Measurements from ENCODE around the gene WDPCP.

Gene WDPCP

GRCh38 chr2:63488118-63488713 is 100.1 kb downstream of the WDPCP start:
- Histone ChIP-seq H3K27me3 (ENCODE audit: control insufficient read depth in 1 of 2, insufficient read depth in 1 of 2, low read length in 2 of 2) (no peaks in the 10 kb centered on the region), H3K9ac (ENCODE audit: low read length) (no peak overlapping the region), H3K18ac (ENCODE audit: low read depth in 1 of 2, low read length in 2 of 2) (no peak overlapping the region), H2BK5ac (ENCODE audit: low read depth, low read length, poor library complexity, severe bottlenecking) (no peak overlapping the region), H3K36me3 (ENCODE audit: control insufficient read depth in 1 of 2, insufficient read depth in 2 of 2, low read depth in 1 of 2, low read length in 2 of 2) (peaks cover 0 to 3% of the 10 kb centered on the region in 2 experiments), H2BK15ac (ENCODE audit: low read depth, poor library complexity, severe bottlenecking) (no peak overlapping the region), H3K4me1 (ENCODE audit: control insufficient read depth, insufficient read depth, low read depth, low read length) (no peaks in the 10 kb centered on the region), H3K27ac (ENCODE audit: low read length, poor library complexity, severe bottlenecking) (no peak overlapping the region), H3K4me3 (ENCODE audit: insufficient read depth in 1 of 2, low read depth in 1 of 2, low read length in 2 of 2) (no peak overlapping the region), H2BK12ac (ENCODE audit: low read length in 2 of 2) (no peak overlapping the region), H3K4me2 (ENCODE audit: low read length, poor library complexity, severe bottlenecking) (no peak overlapping the region), H2AK5ac (ENCODE audit: low read length, severe bottlenecking) (no peak overlapping the region), H4K8ac (ENCODE audit: low read length) (no peak overlapping the region), H4K91ac (ENCODE audit: low read length) (no peak overlapping the region), H3K9me3 (ENCODE audit: control insufficient read depth, low read length) (no peaks in the 10 kb centered on the region), H3K79me1 (replicated peaks; ENCODE audit: low read length, poor library complexity, severe bottlenecking) (no peaks in the 10 kb centered on the region), H3K4ac (ENCODE audit: low read depth in 1 of 2, low read length in 2 of 2) (no peak overlapping the region), H3K23ac (ENCODE audit: low read length in 2 of 2) (no peak overlapping the region), H3K14ac (ENCODE audit: low read length in 2 of 2) (no peak overlapping the region), H2BK120ac (ENCODE audit: low read depth, low read length) (no peak overlapping the region), H2AFZ (ENCODE audit: low read depth, low read length) (no peak overlapping the region)
- 100% methylated on average over 1 of the region's 2 CpGs for WGBS
- peak; percentile 39 for DNase-seq

DNA sequence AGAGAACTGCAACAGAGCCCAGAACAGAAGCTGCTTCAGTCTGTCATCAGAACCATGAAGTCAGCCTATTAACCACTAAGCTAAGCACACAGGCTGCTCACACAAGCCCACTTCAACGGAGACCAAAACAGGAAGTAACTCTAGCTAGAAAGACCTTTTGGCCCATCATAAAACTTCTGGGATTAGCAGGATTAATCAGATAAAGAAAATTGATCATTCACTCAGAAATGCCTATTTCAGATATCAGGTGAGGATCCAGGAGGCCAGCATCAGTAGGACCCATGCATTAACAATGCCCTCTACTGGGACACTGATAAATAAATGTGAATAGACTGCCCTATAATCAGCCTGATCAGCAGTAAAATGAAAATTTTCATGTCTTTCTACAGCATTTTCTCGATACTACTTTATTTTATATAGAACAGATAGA is 101.4 kb downstream of the WDPCP start:
- no peak overlapping the region for H2AK5ac ChIP-seq (ENCODE audit: low read length, severe bottlenecking)
- DNase-seq: no peak
- H3K9me3 ChIP-seq (ENCODE audit: control insufficient read depth, low read length): no peaks in the 10 kb centered on the region
- H3K4me2 ChIP-seq (ENCODE audit: low read length, poor library complexity, severe bottlenecking): no peak overlapping the region
- no peak overlapping the region for H2BK5ac ChIP-seq (ENCODE audit: low read depth, low read length, poor library complexity, severe bottlenecking)
- H2AFZ ChIP-seq (ENCODE audit: low read depth, low read length): no peak overlapping the region
- H3K27ac ChIP-seq (ENCODE audit: low read length, poor library complexity, severe bottlenecking): no peak overlapping the region
- H3K27me3 ChIP-seq (ENCODE audit: control insufficient read depth in 1 of 2, insufficient read depth in 1 of 2, low read length in 2 of 2): no peaks in the 10 kb centered on the region
- no peak overlapping the region for H3K23ac ChIP-seq (ENCODE audit: low read length in 2 of 2)
- H2BK120ac ChIP-seq (ENCODE audit: low read depth, low read length): no peak overlapping the region
- no peak overlapping the region for H3K4ac ChIP-seq (ENCODE audit: low read depth in 1 of 2, low read length in 2 of 2)
- H2BK12ac ChIP-seq (ENCODE audit: low read length in 2 of 2): no peak overlapping the region
- no peak overlapping the region for H2BK15ac ChIP-seq (ENCODE audit: low read depth, poor library complexity, severe bottlenecking)
- H3K4me1 ChIP-seq (ENCODE audit: control insufficient read depth, insufficient read depth, low read depth, low read length): no peaks in the 10 kb centered on the region
- no peak overlapping the region for H4K91ac ChIP-seq (ENCODE audit: low read length)
- no peaks in the 10 kb centered on the region for H3K79me1 ChIP-seq (replicated peaks; ENCODE audit: low read length, poor library complexity, severe bottlenecking)
- WGBS: 38% methylated on average over 1 of the region's 2 CpGs
- no peak overlapping the region for H3K18ac ChIP-seq (ENCODE audit: low read depth in 1 of 2, low read length in 2 of 2)
- no peak overlapping the region for H4K8ac ChIP-seq (ENCODE audit: low read length)
- no peak overlapping the region for H3K4me3 ChIP-seq (ENCODE audit: insufficient read depth in 1 of 2, low read depth in 1 of 2, low read length in 2 of 2)
- H3K9ac ChIP-seq (ENCODE audit: low read length): no peak overlapping the region
- H3K36me3 ChIP-seq (ENCODE audit: control insufficient read depth in 1 of 2, insufficient read depth in 2 of 2, low read depth in 1 of 2, low read length in 2 of 2): peaks cover 0 to 3% of the 10 kb centered on the region in 2 experiments
- no peak overlapping the region for H3K14ac ChIP-seq (ENCODE audit: low read length in 2 of 2)

GRCh38 chr2:63484901-63485300 is 103.4 kb downstream of the WDPCP start:
- Histone ChIP-seq H4K91ac (ENCODE audit: low read length) (no peak overlapping the region), H2AK5ac (ENCODE audit: low read length, severe bottlenecking) (no peak overlapping the region), H3K23ac (ENCODE audit: low read length in 2 of 2) (no peak overlapping the region), H3K4ac (ENCODE audit: low read depth in 1 of 2, low read length in 2 of 2) (no peak overlapping the region), H3K9ac (ENCODE audit: low read length) (no peak overlapping the region), H3K4me2 (ENCODE audit: low read length, poor library complexity, severe bottlenecking) (no peak overlapping the region), H3K4me3 (ENCODE audit: insufficient read depth in 1 of 2, low read depth in 1 of 2, low read length in 2 of 2) (no peak overlapping the region), H2BK15ac (ENCODE audit: low read depth, poor library complexity, severe bottlenecking) (no peak overlapping the region), H3K79me1 (replicated peaks; ENCODE audit: low read length, poor library complexity, severe bottlenecking) (no peaks in the 10 kb centered on the region), H3K14ac (ENCODE audit: low read length in 2 of 2) (no peak overlapping the region), H2BK12ac (ENCODE audit: low read length in 2 of 2) (no peak overlapping the region), H3K27me3 (ENCODE audit: control insufficient read depth in 1 of 2, insufficient read depth in 1 of 2, low read length in 2 of 2) (no peaks in the 10 kb centered on the region), H2BK120ac (ENCODE audit: low read depth, low read length) (no peak overlapping the region), H3K9me3 (ENCODE audit: control insufficient read depth, low read length) (peaks cover under 1% of the 10 kb centered on the region), H3K27ac (ENCODE audit: low read length, poor library complexity, severe bottlenecking) (no peak overlapping the region), H3K36me3 (ENCODE audit: control insufficient read depth in 1 of 2, insufficient read depth in 2 of 2, low read depth in 1 of 2, low read length in 2 of 2) (peaks cover 0 to 3% of the 10 kb centered on the region in 2 experiments), H3K4me1 (ENCODE audit: control insufficient read depth, insufficient read depth, low read depth, low read length) (no peaks in the 10 kb centered on the region), H2AFZ (ENCODE audit: low read depth, low read length) (no peak overlapping the region), H2BK5ac (ENCODE audit: low read depth, low read length, poor library complexity, severe bottlenecking) (no peak overlapping the region), H3K18ac (ENCODE audit: low read depth in 1 of 2, low read length in 2 of 2) (no peak overlapping the region), H4K8ac (ENCODE audit: low read length) (no peak overlapping the region)
- no peak for DNase-seq
- WGBS: 93% methylated on average over 5 of the region's 6 CpGs

- WGBS: 88% methylated on average over 1 of the region's 2 CpGs
- no peak overlapping the region for H3K18ac ChIP-seq (ENCODE audit: low read depth in 1 of 2, low read length in 2 of 2)
Observed at GRCh38 chr2:63484481-63484880, 103.8 kb downstream of the WDPCP start.

More at GRCh38 chr2:63484481-63484880, 103.8 kb downstream of the WDPCP start:
- no peak overlapping the region for H2BK120ac ChIP-seq (ENCODE audit: low read depth, low read length)
- H2AK5ac ChIP-seq (ENCODE audit: low read length, severe bottlenecking): no peak overlapping the region
- no peak overlapping the region for H2BK5ac ChIP-seq (ENCODE audit: low read depth, low read length, poor library complexity, severe bottlenecking)
- H3K27me3 ChIP-seq (ENCODE audit: control insufficient read depth in 1 of 2, insufficient read depth in 1 of 2, low read length in 2 of 2): no peaks in the 10 kb centered on the region
- no peak overlapping the region for H2BK15ac ChIP-seq (ENCODE audit: low read depth, poor library complexity, severe bottlenecking)
- no peak overlapping the region for H3K27ac ChIP-seq (ENCODE audit: low read length, poor library complexity, severe bottlenecking)
- H4K91ac ChIP-seq (ENCODE audit: low read length): no peak overlapping the region
- no peak overlapping the region for H3K4me2 ChIP-seq (ENCODE audit: low read length, poor library complexity, severe bottlenecking)
- no peak overlapping the region for H3K4me3 ChIP-seq (ENCODE audit: insufficient read depth in 1 of 2, low read depth in 1 of 2, low read length in 2 of 2)
- no peak overlapping the region for H3K14ac ChIP-seq (ENCODE audit: low read length in 2 of 2)
- no peak overlapping the region for H3K4ac ChIP-seq (ENCODE audit: low read depth in 1 of 2, low read length in 2 of 2)
- no peak overlapping the region for H2BK12ac ChIP-seq (ENCODE audit: low read length in 2 of 2)
- no peaks in the 10 kb centered on the region for H3K4me1 ChIP-seq (ENCODE audit: control insufficient read depth, insufficient read depth, low read depth, low read length)
- no peak for DNase-seq
- no peaks in the 10 kb centered on the region for H3K79me1 ChIP-seq (replicated peaks; ENCODE audit: low read length, poor library complexity, severe bottlenecking)
- no peak overlapping the region for H3K23ac ChIP-seq (ENCODE audit: low read length in 2 of 2)
- no peak overlapping the region for H2AFZ ChIP-seq (ENCODE audit: low read depth, low read length)
- no peak overlapping the region for H3K9ac ChIP-seq (ENCODE audit: low read length)
- no peak overlapping the region for H4K8ac ChIP-seq (ENCODE audit: low read length)
- H3K9me3 ChIP-seq (ENCODE audit: control insufficient read depth, low read length): peaks cover 3% of the 10 kb centered on the region
- H3K36me3 ChIP-seq (ENCODE audit: control insufficient read depth in 1 of 2, insufficient read depth in 2 of 2, low read depth in 1 of 2, low read length in 2 of 2): peaks cover 0 to 3% of the 10 kb centered on the region in 2 experiments

All from mesenchymal stem cell (in vitro differentiated cells and primary cell).